Inflammatory macrophage (primary cell): ENCODE results near the gene GET4.
"Not testable (repeated sequence)": the region's sequence is repeated elsewhere in the genome, so short reads cannot be mapped to it uniquely, and the experiment has no call there.

Experiments
- DNase-seq, 2 donors: peaks; one replicate each; pipeline ENCODE4 v3.0.0-alpha.2; 2020 to 2022

GET4 gene

DNA sequence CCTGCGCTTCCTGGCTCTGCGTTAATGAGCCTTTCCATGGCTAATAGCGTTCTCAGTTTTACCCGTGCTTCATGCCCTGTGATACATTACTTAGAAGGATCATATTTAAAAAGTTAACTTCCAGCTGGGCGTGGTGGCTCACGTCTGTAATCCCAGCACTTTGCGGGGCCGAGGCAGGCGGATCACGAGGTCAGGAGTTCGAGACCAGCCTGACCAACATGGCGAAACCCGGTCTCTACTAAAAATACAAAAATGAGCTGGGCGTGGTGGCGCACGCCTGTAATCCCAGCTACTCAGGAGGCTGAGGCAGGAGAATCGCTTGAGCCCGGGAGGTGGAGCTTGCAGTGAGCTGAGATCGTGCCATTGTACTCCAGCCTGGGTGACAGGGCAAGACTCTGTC is 3.7 kb upstream of the GET4 start:
- not testable (repeated sequence) for DNase-seq

DNA sequence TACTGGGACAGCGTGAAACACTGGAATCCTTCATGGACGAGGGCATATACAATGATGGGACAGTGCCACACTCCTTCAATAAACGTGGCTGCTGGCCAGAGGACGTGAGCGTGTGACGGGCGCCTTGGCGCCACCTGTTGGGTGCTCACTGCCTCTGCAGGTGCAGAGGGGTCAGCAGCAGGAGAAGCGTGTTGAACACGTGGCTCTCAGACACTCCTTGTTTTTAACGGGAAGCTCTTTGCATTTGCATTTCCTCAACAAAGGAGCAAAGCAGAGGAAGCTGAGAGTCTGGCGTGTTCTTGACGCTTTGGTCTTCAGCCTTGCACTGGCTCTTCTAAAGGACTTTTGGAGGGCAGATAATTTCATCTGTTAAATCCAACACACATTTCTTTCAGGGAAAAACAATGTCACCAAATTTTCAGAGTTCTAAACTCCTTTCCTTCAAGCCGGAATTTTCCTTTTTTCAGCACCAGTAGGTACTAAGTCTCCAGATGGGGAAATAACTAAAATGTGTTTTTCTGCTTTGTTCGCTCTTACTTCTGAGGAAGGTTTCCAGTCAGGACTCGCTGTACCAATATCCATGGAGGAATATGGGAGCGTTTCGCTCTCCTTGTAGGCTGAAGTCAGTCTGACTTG is 2.9 kb upstream of the GET4 start:
- DNase-seq = peak; percentile 90 to 92

GRCh38 chr7:874031-874749 is 2.2 kb upstream of the GET4 start:
- DNase-seq = no peak

DNA sequence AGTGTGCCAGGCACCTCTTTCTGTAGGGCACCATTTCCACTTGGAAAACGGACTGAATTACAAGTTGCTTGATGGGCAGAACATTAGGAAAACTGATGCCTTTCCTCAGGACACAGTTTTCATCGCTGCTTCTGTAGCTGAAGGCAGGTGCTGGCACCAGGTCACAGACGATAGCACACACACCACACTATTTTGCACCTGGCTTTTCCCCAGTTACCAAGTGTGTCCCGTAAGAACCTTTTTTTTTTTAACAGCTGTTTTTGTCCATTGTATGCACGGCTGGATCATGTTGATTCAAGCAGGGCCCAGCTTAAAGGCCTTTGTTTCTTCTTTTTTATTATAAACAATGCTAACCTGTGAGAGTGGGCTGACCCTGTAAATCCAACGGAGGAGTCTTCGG is 1.3 kb upstream of the GET4 start:
- DNase-seq = no peak

GRCh38 chr7:875476-876076 is 778 bp upstream of the GET4 start:
- DNase-seq = no peak

DNA sequence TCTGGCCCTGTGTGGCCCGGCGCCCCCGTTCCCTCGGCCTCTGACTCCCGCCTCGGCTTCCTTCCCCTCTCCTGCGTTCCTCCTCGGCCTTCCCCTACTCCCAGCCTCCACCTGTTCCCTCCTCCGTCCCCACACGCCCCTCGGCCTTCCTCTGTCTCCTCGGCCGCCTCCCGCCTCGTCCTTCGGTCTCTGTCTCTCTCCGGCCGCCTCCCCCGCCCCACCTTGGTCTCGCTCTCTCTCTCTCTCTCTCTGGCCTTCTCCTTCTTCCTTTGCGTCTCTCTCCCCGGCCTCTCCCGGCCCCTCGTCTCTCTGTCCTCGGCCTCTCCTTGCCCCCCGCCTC is 588 bp downstream of the GET4 start:
- peak in 1 of 2 donors; percentile 9 for DNase-seq

DNA sequence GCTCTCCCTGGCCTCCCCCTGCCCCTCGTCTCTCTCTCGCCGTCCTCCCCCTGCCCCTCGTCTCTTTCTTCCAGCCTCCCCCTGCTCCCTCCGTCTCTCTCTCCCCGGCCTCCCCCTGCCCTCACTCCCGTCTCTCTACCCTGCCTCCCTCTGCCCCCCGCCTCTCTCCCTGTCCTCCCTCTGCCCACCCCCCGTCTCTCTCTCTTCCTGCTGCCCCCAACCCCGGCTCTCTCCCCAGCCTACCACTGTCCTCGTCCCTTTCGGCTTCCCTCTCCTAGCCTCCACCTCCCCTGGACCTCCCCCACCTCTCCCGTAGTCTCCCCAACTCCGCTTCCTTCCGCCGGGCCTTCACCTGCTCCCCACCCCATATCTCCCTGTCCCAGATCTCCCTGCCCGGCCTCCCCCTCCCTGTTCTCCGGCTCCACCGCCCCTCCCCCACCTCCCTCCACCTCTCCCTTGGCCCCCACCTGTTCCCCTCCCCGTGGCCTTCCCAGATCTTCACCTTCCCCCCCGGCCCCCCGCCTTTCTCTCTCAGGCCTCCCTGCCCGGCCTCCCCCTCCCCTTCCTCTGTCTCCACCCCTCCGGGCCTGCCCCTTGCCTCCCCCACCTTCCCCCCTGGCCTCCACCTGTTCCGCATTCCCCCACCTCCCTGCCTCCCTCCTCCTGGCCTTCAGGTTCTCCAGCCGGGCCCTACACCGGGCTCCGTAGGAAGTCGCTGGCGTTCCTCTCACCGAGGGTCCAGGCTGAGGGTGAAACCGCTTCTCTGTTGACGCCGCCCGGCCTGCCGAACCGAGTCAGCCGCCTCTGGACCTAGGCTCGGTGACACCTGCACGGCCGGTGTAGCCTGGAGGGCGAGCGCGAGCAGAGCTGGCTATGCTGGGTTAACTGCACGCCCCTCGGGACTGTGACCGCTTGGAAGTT is 1.2 kb downstream of the GET4 start:
- DNase-seq = no peak

DNA sequence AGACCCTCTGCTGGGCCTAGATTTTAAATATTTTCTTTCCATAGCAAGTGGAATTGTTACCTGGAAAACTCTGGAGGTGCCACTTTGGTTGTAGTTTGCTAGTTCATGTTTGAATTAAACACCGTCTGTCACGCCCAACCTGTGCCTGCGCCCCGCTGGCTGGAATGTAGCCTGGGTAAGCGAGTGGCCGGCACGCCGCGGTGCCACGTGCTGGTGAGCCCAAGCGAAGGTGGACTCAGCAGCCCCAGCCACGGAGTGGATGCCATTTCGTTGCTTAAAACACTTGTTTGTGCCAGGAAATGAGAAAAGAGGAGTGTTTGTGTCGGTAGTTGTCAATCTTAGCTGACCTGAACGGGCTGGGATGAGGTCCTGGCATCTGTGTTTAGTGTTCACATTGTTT is 2.7 kb downstream of the GET4 start:
- DNase-seq = no peak

GRCh38 chr7:879706-880105 is 3.4 kb downstream of the GET4 start:
- DNase-seq = no peak

DNA sequence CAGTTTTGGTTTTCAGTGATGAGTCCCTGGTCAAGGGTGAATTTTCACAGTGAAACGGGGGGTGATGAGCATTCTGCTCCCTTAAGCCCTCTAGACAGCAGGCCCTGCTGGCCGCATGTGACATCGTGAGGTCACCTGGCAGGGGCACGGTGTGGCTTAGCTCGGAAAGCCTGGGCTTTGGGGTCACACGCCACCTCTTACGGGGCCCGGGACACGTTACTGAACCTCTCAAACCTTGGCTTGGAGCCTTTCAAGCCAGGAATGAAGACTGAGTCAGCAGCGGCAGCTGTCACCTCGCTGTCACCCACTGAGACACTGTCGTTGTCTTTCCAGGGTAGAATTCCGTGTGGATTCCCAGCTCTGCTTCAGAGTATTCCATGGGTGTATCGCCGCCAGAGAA is 4.1 kb downstream of the GET4 start:
- DNase-seq = no peak

- no peak for DNase-seq
These were observed 5.3 kb downstream of the GET4 start for GRCh38 chr7:881441-882234.

GRCh38 chr7:882336-883035 is 6.1 kb downstream of the GET4 start:
- DNase-seq = no peak

GRCh38 chr7:883055-884021 is 7.0 kb downstream of the GET4 start:
- DNase-seq = no peak

- DNase-seq = no peak
These were observed 8.0 kb downstream of the GET4 start for GRCh38 chr7:884191-885003.

DNA sequence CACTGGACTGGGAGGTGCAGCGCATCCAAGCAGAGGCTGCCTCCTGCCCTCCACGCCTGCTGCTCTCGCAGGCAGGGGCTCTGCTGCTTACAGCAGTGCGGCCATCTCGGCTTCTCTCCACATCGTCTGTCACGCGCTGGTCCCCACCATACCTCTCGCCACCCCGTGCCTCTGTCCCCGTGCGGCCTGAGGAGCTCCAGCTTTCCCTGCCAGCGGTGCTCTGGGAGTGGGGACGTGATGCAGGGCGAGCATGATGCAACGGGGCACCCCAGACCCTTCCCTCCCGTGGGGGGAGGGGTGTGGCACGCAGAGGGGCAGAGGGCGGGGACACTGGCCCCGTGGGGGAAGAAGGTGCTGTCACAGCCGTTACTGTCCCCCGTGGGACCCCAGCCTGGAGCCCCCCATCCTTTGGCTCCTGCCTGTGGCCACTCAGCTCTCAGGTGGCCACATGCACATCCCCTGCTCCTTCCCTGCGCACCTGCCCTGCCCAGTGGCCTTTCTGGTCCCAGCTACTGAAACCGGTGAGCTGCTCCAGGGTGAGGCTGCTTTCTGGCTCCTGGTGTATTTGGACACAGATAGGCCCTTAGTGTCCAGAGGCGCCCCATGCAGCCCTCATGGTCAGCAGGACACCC is 9.0 kb downstream of the GET4 start:
- DNase-seq = no peak

GRCh38 chr7:885893-886625 is 9.7 kb downstream of the GET4 start:
- DNase-seq = no peak

DNA sequence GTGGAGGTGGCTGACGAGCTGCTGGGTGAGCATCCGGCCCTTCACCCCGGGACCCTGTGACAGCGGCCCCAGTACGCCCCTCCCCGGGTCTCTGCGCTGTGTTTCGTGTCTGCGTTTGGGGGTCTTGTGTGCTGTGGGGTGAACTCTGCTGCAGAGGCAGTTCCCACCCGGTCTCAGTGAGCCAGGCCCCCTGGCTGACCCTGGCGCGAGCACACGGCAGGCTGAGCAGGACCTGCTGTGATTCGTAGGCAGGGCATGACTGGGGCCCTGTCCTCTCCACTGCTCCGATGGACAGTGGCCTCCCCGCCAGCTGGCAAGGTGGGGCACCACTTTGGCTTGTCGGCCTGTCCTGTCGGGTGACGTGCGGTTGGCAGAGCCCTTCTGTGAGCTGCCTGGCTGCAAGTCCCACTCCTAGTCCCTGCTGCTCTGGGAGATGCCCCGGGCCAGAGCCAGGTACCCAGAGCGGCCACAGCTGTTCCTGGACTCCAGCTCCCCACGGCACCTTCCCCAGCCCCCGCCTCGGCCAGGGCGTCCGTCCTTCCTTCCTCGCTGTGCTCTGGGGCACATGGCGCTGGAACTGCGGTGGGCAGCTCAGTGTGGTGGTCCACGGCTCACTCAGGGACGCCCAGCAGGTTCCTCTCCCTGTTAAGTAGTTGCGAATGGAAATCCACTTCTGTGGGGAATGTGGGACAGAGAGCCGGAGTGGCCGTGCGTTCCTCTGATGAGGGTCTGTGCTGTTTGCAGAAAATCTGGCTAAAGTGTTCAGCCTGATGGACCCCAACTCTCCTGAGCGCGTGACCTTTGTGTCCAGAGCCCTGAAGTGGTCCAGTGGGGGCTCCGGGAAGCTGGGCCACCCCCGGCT is 10.5 kb downstream of the GET4 start:
- no peak for DNase-seq
